ENCODE data around the gene NME7. TPM values are rescaled to one million over a fixed set of nuclear protein-coding genes. Genes with fewer than 3 reads are reported as not detected.

Gene NME7
- total RNA-seq, 1 experiment from 2014 or later = 25.2 TPM

GRCh38 chr1:169259816-169260215, 107.8 kb downstream of the NME7 start:
- no peak overlapping the region for H3K27ac Mint-ChIP-seq (ENCODE audit: unreplicated experiment)
- H3K9me3 Mint-ChIP-seq (ENCODE audit: low read depth, unreplicated experiment) = peaks cover 7% of the 10 kb centered on the region
- no TSS peak for BruUV-seq (replicated peaks)
- no peak for DNase-seq
- no peaks in the 10 kb centered on the region for H3K27me3 Mint-ChIP-seq (ENCODE audit: unreplicated experiment)
- no peaks in the 10 kb centered on the region for H3K4me1 Mint-ChIP-seq (ENCODE audit: low read depth, unreplicated experiment)
- no peak overlapping the region for H3K4me3 Mint-ChIP-seq (ENCODE audit: low read depth, unreplicated experiment)
- intact Hi-C loops (cut with micrococcal nuclease; ENCODE audit: unreplicated experiment) = no loop called here
- no peak for TF ChIP-seq CTCF (IDR thresholded peaks at IDR 0.05; ENCODE audit: unreplicated experiment)
- CTCF ChIA-PET = no interaction called here
- no peaks in the 10 kb centered on the region for H3K36me3 Mint-ChIP-seq (ENCODE audit: insufficient read depth, unreplicated experiment)

- no peak for TF ChIP-seq CTCF (IDR thresholded peaks at IDR 0.05; ENCODE audit: unreplicated experiment)
- no peak overlapping the region for H3K4me3 Mint-ChIP-seq (ENCODE audit: low read depth, unreplicated experiment)
- intact Hi-C loops (cut with micrococcal nuclease; ENCODE audit: unreplicated experiment) = no loop called here
- CTCF ChIA-PET = no interaction called here
- no peaks in the 10 kb centered on the region for H3K36me3 Mint-ChIP-seq (ENCODE audit: insufficient read depth, unreplicated experiment)
- H3K27me3 Mint-ChIP-seq (ENCODE audit: unreplicated experiment) = no peaks in the 10 kb centered on the region
- BruUV-seq (replicated peaks) = no TSS peak
- no peak overlapping the region for H3K27ac Mint-ChIP-seq (ENCODE audit: unreplicated experiment)
- peaks cover 12% of the 10 kb centered on the region for H3K4me1 Mint-ChIP-seq (ENCODE audit: low read depth, unreplicated experiment)
- H3K9me3 Mint-ChIP-seq (ENCODE audit: low read depth, unreplicated experiment) = peaks cover 2% of the 10 kb centered on the region
- no peak for DNase-seq
Observed at GRCh38 chr1:169250795-169251194, 116.8 kb downstream of the NME7 start.

GRCh38 chr1:169250022-169250421, 117.6 kb downstream of the NME7 start:
- no peak for DNase-seq
- no peak for TF ChIP-seq CTCF (IDR thresholded peaks at IDR 0.05; ENCODE audit: unreplicated experiment)

GRCh38 chr1:169249611-169250010, 118.0 kb downstream of the NME7 start:
- Mint-ChIP-seq H3K27me3 (ENCODE audit: unreplicated experiment) (no peaks in the 10 kb centered on the region), H3K9me3 (ENCODE audit: low read depth, unreplicated experiment) (peaks cover 2% of the 10 kb centered on the region), H3K36me3 (ENCODE audit: insufficient read depth, unreplicated experiment) (no peaks in the 10 kb centered on the region), H3K4me3 (ENCODE audit: low read depth, unreplicated experiment) (no peak overlapping the region), H3K27ac (ENCODE audit: unreplicated experiment) (no peak overlapping the region), H3K4me1 (ENCODE audit: low read depth, unreplicated experiment) (peaks cover 12% of the 10 kb centered on the region)
- DNase-seq = no peak
- no peak for TF ChIP-seq CTCF (IDR thresholded peaks at IDR 0.05; ENCODE audit: unreplicated experiment)
- intact Hi-C loops (cut with micrococcal nuclease; ENCODE audit: unreplicated experiment) = no loop called here
- CTCF ChIA-PET = no interaction called here
- BruUV-seq (replicated peaks) = no TSS peak

More at GRCh38 chr1:169250022-169250421, 117.6 kb downstream of the NME7 start:
- Mint-ChIP-seq H3K36me3 (ENCODE audit: insufficient read depth, unreplicated experiment) (no peaks in the 10 kb centered on the region), H3K9me3 (ENCODE audit: low read depth, unreplicated experiment) (peaks cover 2% of the 10 kb centered on the region), H3K4me3 (ENCODE audit: low read depth, unreplicated experiment) (no peak overlapping the region), H3K4me1 (ENCODE audit: low read depth, unreplicated experiment) (peaks cover 12% of the 10 kb centered on the region), H3K27ac (ENCODE audit: unreplicated experiment) (no peak overlapping the region), H3K27me3 (ENCODE audit: unreplicated experiment) (no peaks in the 10 kb centered on the region)
- intact Hi-C loops (cut with micrococcal nuclease; ENCODE audit: unreplicated experiment) = no loop called here
- no TSS peak for BruUV-seq (replicated peaks)
- CTCF ChIA-PET = no interaction called here
